BLaER1 (cell line): ENCODE measurements around the gene DDX17.
A peak's percentile ranks its signal among the peaks of the same experiment; 100 is the strongest.

Source experiments
- H3K27ac ChIP-seq: shearing (Covaris generic); formaldehyde crosslinking; 2 replicates; pipeline ENCODE4 v1.8.1; 2022
- H3K27me3 ChIP-seq: shearing (Covaris generic); formaldehyde crosslinking; 2 replicates; pipeline ENCODE4 v1.8.1; 2022
- H3K36me3 ChIP-seq: shearing (Covaris generic); formaldehyde crosslinking; 2 replicates; pipeline ENCODE4 v1.8.1; 2022
- H3K4me1 ChIP-seq: shearing (Covaris generic); formaldehyde crosslinking; 2 replicates; pipeline ENCODE4 v1.8.1; 2022
- H3K4me2 ChIP-seq: shearing (Covaris generic); formaldehyde crosslinking; 2 replicates; pipeline ENCODE4 v1.8.1; 2022
- H3K4me3 ChIP-seq: shearing (Covaris generic); formaldehyde crosslinking; 2 replicates; pipeline ENCODE4 v1.8.1; 2022
- H3K9ac ChIP-seq: shearing (Covaris generic); formaldehyde crosslinking; 2 replicates; pipeline ENCODE4 v1.8.1; 2022
- H3K9me3 ChIP-seq: shearing (Covaris generic); formaldehyde crosslinking; 2 replicates; pipeline ENCODE4 v1.8.1; 2022
- H4K20me1 ChIP-seq: shearing (Covaris generic); formaldehyde crosslinking; 2 replicates; pipeline ENCODE4 v1.8.1; 2022
- Cebpa-rat ChIP-seq: shearing (Covaris generic); IDR thresholded peaks from 2 replicates; pipeline ENCODE4 v1.8.1; 2022

DDX17 gene

DNA sequence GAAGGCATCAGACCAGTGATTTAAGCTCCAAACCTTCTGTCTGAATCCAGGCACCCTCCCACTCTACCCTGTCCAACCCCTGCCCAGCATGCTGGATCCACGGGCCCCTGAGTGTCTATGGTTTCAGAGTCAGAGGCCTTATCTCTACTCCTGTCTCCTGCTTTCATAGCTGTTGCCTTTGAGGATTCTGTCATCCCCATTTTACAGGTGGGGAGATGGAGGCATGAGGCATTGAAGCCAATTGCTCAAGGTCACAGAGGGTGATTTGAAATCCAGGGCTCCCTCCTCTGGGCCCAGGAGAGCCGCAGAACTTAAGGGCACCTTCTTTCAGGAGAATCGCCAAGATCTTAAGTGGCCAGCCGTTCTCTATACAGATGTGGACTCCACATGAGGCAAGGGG lies 54.2 kb downstream of the DDX17 start:
- Histone ChIP-seq H3K4me2 (no peak overlapping the region), H3K4me3 (no peak overlapping the region), H3K36me3 (no peaks in the 10 kb centered on the region), H3K4me1 (peaks cover 20% of the 10 kb centered on the region), H3K9me3 (no peaks in the 10 kb centered on the region), H3K27me3 (peaks cover 80% of the 10 kb centered on the region), H4K20me1 (peaks cover 52% of the 10 kb centered on the region), H3K27ac (no peak overlapping the region), H3K9ac (no peak overlapping the region)
- TF ChIP-seq Cebpa-rat, result no peak

DNA sequence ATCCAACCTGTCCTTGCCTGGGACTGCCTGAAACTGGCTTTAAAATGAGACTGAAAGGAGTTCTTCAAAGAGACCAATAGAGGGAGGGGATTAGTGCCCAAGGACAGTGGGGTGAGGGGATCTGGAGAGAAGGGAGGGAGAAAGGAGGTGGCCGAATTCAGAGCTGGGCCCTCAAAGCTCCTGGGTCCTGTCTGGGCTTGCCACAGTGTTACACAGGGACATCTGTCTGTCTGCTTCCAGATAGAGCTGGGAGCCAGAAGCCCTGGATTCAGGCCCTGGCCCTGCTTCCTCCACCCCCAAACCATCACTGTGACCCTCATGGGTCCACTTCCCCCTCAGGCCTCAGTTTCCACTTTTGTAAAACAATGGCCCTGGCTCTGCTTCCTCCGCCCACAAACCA lies 54.7 kb downstream of the DDX17 start:
- TF ChIP-seq Cebpa-rat, result no peak
- H3K27ac ChIP-seq, result no peak overlapping the region

DNA sequence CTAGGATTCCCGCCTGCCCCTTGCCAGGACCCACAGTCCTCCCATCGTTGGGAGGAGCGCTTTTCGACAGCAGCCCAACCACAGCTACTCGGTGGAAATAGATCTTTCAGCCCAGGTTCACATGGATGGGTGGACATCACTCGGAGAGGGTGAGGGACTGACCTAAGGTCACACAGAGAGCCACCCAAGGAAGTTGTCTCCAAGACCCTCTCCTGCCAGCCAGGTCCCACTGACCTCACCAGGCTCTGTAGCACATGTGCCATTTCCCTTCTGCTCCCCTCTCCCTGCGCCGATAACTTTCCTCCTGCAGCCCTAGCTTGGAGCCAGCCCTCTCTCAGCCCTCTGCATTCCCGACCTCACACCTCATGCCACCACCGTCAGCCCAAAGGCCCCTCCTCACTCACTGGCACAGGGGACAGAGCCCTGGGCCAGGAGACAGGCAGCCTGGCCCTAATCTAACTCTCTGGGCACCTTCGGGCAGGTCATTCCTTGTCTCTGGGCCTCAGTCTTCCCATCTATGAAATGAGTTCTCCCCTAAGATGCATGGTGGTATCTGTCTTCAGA lies 55.8 kb downstream of the DDX17 start:
- peaks cover 52% of the 10 kb centered on the region for H4K20me1 ChIP-seq
- peaks cover 65% of the 10 kb centered on the region for H3K27me3 ChIP-seq
- H3K27ac ChIP-seq, result no peak overlapping the region
- H3K9ac ChIP-seq, result no peak overlapping the region
- TF ChIP-seq Cebpa-rat, result no peak
- no peaks in the 10 kb centered on the region for H3K9me3 ChIP-seq
- H3K4me1 ChIP-seq, result peaks cover 12% of the 10 kb centered on the region
- no peak overlapping the region for H3K4me3 ChIP-seq
- H3K4me2 ChIP-seq, result no peak overlapping the region
- no peaks in the 10 kb centered on the region for H3K36me3 ChIP-seq

More for the DNA sequence above, 54.7 kb downstream of the DDX17 start:
- Histone ChIP-seq H4K20me1 (peaks cover 52% of the 10 kb centered on the region), H3K27me3 (peaks cover 76% of the 10 kb centered on the region), H3K4me2 (no peak overlapping the region), H3K9me3 (no peaks in the 10 kb centered on the region), H3K36me3 (no peaks in the 10 kb centered on the region), H3K4me1 (peaks cover 16% of the 10 kb centered on the region), H3K4me3 (no peak overlapping the region), H3K9ac (no peak overlapping the region)

DNA sequence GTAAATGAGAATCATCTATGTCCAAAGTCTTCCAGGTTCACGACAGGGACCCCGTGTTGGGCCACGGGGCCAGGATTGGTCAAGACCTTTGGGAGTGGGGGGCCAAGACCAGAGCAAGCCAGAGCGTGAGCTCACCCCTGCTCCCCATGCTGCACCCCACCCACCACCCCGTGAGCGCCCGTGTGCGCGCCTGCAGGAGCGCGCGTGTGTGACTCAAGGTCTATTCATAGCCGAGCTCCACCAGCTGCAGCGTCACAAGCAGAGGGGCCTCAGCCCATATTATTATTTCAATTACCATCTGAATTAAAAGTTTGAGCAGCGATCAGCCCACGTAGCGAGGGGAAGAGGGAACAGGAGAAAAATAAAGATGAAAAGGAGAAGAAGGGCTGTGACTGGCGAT lies 56.3 kb downstream of the DDX17 start:
- Histone ChIP-seq H4K20me1 (peaks cover 50% of the 10 kb centered on the region), H3K36me3 (no peaks in the 10 kb centered on the region), H3K27ac (no peak overlapping the region)

DNA sequence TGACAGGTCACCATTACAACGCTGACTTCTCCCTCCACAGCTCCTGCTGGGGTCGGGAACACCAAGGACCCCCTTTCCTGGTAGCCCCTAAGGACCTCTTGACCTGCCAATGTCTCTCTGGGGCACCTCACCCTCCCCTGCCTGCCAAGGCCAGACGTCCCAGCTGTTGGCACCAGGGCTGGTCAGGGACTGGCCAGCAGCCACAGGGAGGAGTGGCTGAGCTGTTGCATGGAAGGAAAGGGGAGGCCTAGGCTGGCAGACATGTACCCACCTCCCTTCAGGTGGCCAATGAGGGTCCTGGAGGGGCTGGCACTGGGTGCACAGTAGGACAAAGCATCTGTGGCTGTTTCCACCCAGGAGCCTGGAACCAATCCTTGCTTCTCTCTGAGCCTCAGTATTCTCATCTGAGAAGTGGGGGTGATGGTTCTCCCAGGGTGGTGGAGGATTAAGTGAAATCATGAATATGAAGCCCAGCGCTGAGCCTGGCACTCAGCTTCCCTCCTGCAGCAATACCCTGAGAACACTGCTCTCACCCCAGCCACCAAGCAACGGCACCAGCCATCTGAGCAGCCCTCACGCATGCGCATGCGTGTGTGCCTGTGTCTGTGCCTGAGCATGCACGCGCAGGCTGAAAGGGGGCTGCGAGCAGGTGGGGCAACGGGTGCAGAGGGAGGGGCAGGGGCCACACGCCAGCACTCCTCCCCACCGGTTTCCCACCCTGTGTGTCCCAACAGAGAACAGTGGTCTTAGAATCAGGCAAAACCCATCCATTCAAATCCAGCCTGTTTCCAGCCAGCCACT lies 57.0 kb downstream of the DDX17 start:
- H3K27me3 ChIP-seq, result peaks cover 53% of the 10 kb centered on the region

More for the DNA sequence above, 56.3 kb downstream of the DDX17 start:
- peaks cover 15% of the 10 kb centered on the region for H3K4me1 ChIP-seq
- no peaks in the 10 kb centered on the region for H3K9me3 ChIP-seq
- H3K27me3 ChIP-seq, result peaks cover 60% of the 10 kb centered on the region
- no peak overlapping the region for H3K9ac ChIP-seq
- no peak for TF ChIP-seq Cebpa-rat
- no peak overlapping the region for H3K4me2 ChIP-seq
- H3K4me3 ChIP-seq, result no peak overlapping the region

DNA sequence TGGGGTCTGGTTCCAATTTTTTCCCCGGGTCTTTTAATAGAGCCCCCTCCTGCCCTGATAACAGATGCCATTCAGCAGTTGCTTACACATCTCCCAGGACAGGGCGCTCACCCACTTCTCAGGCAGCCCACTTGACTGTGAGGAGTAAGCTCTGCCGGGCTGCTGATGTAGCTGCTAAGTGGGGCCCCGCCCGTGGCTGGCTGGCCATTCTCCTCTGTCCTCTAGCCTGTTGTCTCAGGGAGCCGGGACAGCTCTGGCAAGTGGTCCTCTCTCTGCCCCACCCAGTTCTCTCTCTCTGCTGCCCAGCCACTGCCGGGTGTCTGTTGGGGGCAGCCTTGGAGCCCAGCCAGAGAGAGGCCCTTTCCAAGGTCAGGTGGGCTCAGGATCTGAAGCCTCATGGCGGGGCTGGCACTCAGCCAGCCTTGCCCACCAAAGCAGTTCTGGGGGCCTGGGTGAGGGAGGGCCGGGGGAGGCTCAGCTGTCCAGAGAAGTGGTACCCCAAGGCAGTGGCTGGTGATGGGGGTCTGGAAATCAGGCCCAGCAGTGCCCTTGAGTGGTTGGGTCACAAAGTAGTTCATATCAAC lies 60.0 kb downstream of the DDX17 start:
- no peaks in the 10 kb centered on the region for H3K36me3 ChIP-seq
- no peak for TF ChIP-seq Cebpa-rat
- no peak overlapping the region for H3K27ac ChIP-seq
- no peaks in the 10 kb centered on the region for H3K9me3 ChIP-seq
- peaks cover 28% of the 10 kb centered on the region; the same call in 1 of the 2 replicates for H4K20me1 ChIP-seq
- peaks cover 26% of the 10 kb centered on the region for H3K4me1 ChIP-seq
- no peak overlapping the region for H3K4me2 ChIP-seq
- no peak overlapping the region for H3K4me3 ChIP-seq
- H3K27me3 ChIP-seq, result peaks cover 23% of the 10 kb centered on the region
- no peak overlapping the region for H3K9ac ChIP-seq

More for the DNA sequence above, 57.0 kb downstream of the DDX17 start:
- Histone ChIP-seq H3K9ac (no peak overlapping the region), H3K4me3 (no peak overlapping the region), H3K4me2 (no peak overlapping the region), H3K36me3 (no peaks in the 10 kb centered on the region), H4K20me1 (peaks cover 43% of the 10 kb centered on the region), H3K4me1 (peaks cover 15% of the 10 kb centered on the region), H3K27ac (no peak overlapping the region), H3K9me3 (no peaks in the 10 kb centered on the region)
- no peak for TF ChIP-seq Cebpa-rat

DNA sequence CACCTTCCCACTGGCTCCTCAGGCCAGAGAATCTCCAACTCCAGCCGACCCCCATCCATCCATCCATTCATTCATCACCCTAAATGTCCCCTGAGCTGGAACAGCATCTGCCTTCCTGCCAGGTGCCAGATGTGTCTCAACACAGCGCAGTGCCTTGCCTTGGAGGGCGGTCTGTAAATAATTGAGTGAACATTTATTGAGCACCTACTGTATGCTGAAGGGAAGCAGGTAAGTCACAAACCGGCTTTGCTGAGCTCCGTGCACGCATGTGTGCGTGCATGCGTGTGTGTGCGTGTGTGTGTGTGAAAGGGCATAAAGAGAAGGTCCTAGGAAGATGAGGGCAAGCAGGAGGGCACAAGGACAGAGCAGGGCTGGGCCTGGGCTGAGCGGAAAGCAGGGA lies 61.3 kb downstream of the DDX17 start:
- Histone ChIP-seq H4K20me1 (peaks cover 15% of the 10 kb centered on the region; the same call in 1 of the 2 replicates), H3K36me3 (no peaks in the 10 kb centered on the region), H3K4me1 (peaks cover 26% of the 10 kb centered on the region), H3K27me3 (peaks cover 10% of the 10 kb centered on the region), H3K4me3 (no peak overlapping the region), H3K9ac (no peak overlapping the region), H3K4me2 (peak overlapping the region; percentile 41), H3K9me3 (no peaks in the 10 kb centered on the region), H3K27ac (no peak overlapping the region)
- no peak for TF ChIP-seq Cebpa-rat

DNA sequence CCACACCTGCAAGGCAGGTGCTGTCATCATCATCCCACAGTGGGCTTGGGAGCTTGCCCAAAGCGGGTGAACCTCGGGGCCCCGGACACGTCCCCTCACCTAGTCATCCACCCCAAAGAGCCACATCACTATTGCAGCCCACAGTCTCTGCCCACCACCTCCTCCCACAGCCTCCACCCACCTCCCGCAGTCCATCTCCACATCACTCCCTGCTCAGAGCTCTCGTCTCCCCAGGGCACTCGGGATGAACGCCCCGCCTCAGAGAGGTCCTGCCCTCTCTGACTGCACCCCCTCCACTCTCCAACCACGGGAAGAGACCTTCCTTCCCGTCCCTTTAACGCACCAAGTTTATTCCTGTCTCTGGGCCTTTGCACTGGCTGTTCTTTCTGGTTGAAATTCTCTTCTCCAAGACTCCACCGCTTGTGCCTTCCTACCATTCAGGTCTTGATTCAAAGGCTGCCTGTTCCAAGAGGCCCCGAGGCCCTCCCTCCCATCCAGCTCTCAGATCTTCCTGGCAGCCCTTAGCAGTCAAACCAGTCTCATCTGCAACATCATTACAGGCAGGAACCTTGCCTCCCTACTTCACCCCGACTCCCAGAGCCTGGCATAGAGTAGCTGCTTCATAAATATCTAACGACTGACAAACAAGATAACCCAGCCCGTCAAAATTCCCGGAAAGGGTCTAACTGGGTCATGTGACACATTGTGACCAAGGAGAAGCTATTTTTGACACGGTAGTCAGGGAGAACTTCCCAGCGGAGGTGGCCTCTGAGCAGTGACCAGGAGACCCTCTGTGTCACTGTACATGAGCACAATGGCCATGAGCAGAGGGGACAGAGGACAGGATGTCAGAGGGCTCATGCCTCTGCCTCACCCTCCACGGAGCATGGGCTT lies 62.2 kb downstream of the DDX17 start:
- Histone ChIP-seq H3K4me1 (peaks cover 26% of the 10 kb centered on the region), H3K36me3 (no peaks in the 10 kb centered on the region), H4K20me1 (peaks cover 6% of the 10 kb centered on the region; the same call in 1 of the 2 replicates), H3K4me2 (peak overlapping the region; percentile 41), H3K9ac (no peak overlapping the region), H3K4me3 (no peak overlapping the region), H3K27me3 (peaks cover under 1% of the 10 kb centered on the region; the same call in 1 of the 2 replicates), H3K9me3 (no peaks in the 10 kb centered on the region), H3K27ac (no peak overlapping the region)
- TF ChIP-seq Cebpa-rat, result no peak

DNA sequence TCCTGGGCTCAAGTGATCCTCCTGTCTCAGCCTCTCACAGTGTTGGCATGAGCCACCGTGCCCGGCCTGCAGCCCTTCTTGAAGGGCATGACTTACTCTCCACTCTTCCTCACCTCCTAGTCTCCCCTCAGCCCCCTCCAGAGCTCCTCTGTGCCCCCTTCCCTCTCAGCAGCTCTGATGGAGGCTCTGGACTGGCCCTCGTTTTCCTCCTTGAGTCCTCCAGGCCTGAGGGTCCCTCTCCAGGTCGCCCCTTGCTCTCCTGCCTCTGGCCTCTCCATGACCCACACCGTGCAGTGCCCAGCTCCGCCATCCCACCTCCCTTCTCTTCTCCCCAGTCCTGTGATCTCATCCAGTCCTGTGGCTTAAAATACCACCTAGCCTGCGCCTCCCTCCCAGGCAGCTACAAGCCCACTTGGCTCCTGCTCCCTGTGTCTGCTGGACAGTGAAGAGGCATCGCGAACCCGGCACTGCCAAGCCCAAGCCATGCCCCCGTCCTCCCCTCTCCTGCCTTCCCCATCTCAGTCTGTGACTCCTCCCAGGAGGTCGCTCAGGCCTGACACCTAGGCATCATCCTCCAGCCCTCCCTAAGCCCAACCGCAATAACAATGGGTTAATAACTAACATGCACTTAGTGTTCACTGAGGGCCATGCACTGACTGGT lies 63.0 kb downstream of the DDX17 start:
- no peak overlapping the region for H3K9ac ChIP-seq
- H3K36me3 ChIP-seq, result no peaks in the 10 kb centered on the region
- H3K4me1 ChIP-seq, result peaks cover 26% of the 10 kb centered on the region
- H3K9me3 ChIP-seq, result no peaks in the 10 kb centered on the region
- no peak for TF ChIP-seq Cebpa-rat
- H3K4me2 ChIP-seq, result peak overlapping the region; percentile 41; the same call in 1 of the 2 replicates
- no peak overlapping the region for H3K27ac ChIP-seq
- no peak overlapping the region for H3K4me3 ChIP-seq
- no peaks in the 10 kb centered on the region for H3K27me3 ChIP-seq
- H4K20me1 ChIP-seq, result no peaks in the 10 kb centered on the region
